Skin epidermis (tissue), 12 donors: ENCODE data around the gene PSMA2.
A peak's percentile ranks its signal among the peaks of the same experiment; 100 is the strongest.

Source experiments
- H3K27ac ChIP-seq, 21 experiments: fragments of 200-600 bp; sonication (generic) in 11 of 21; one replicate each; pipeline ENCODE4 v1.5.0; 2020; ENCODE audit warnings: mild to moderate bottlenecking in 3 of 21, inconsistent platforms in 2 of 21, moderate library complexity in 2 of 21
- H3K4me3 ChIP-seq, 7 experiments: fragments of 200-600 bp; sonication (generic) in 2 of 7; one replicate each; pipeline ENCODE4 v1.5.0; 2020; ENCODE audit warnings: inconsistent platforms in 2 of 7, mild to moderate bottlenecking in 2 of 7, moderate library complexity in 1 of 7

The PSMA2 gene

GRCh38 chr7:42945821-42946626 is 14.1 kb upstream of the PSMA2 start:
- H3K27ac ChIP-seq = no peak overlapping the region
- no peak overlapping the region for H3K4me3 ChIP-seq

- H3K4me3 ChIP-seq = no peak overlapping the region
- H3K27ac ChIP-seq = no peak overlapping the region
These were observed 9.2 kb upstream of the PSMA2 start for GRCh38 chr7:42940985-42941847.

GRCh38 chr7:42939457-42940240 is 7.7 kb upstream of the PSMA2 start:
- H3K27ac ChIP-seq = no peak overlapping the region
- no peak overlapping the region for H3K4me3 ChIP-seq

- no peak overlapping the region for H3K4me3 ChIP-seq
- H3K27ac ChIP-seq = no peak overlapping the region
These were observed 3.9 kb upstream of the PSMA2 start for GRCh38 chr7:42935861-42936260.

GRCh38 chr7:42934291-42934690 is 2.3 kb upstream of the PSMA2 start:
- no peak overlapping the region for H3K27ac ChIP-seq
- H3K4me3 ChIP-seq = no peak overlapping the region

GRCh38 chr7:42932811-42933591 is 1.0 kb upstream of the PSMA2 start:
- H3K4me3 ChIP-seq = peak overlapping the region; percentile 56 to 90 (median 73)
- peak overlapping the region; percentile 55 to 93 (median 83) for H3K27ac ChIP-seq

GRCh38 chr7:42931447-42931833 is 534 bp downstream of the PSMA2 start:
- Histone ChIP-seq H3K27ac (peak overlapping the region; percentile 54 to 93 (median 86)), H3K4me3 (peak overlapping the region; percentile 56 to 90 (median 73))

GRCh38 chr7:42930889-42931288 is 1.1 kb downstream of the PSMA2 start:
- peak overlapping the region in 15 of 21 experiments; percentile 75 to 93 (median 87) for H3K27ac ChIP-seq

GRCh38 chr7:42929449-42929848 is 2.5 kb downstream of the PSMA2 start:
- H3K4me3 ChIP-seq = no peak overlapping the region

More at GRCh38 chr7:42930889-42931288, 1.1 kb downstream of the PSMA2 start:
- H3K4me3 ChIP-seq = peak overlapping the region; percentile 56 to 90 (median 73)

GRCh38 chr7:42928754-42929153 is 3.2 kb downstream of the PSMA2 start:
- Histone ChIP-seq H3K4me3 (no peak overlapping the region), H3K27ac (no peak overlapping the region)

More at GRCh38 chr7:42929449-42929848, 2.5 kb downstream of the PSMA2 start:
- no peak overlapping the region for H3K27ac ChIP-seq

GRCh38 chr7:42926204-42926603 is 5.8 kb downstream of the PSMA2 start:
- no peak overlapping the region for H3K27ac ChIP-seq
- no peak overlapping the region for H3K4me3 ChIP-seq

- Histone ChIP-seq H3K27ac (no peak overlapping the region), H3K4me3 (no peak overlapping the region)
These were observed 6.3 kb downstream of the PSMA2 start for GRCh38 chr7:42925630-42926029.

- no peak overlapping the region for H3K4me3 ChIP-seq
These were observed 7.6 kb downstream of the PSMA2 start for GRCh38 chr7:42924223-42924838.

GRCh38 chr7:42922017-42922753 is 9.8 kb downstream of the PSMA2 start:
- Histone ChIP-seq H3K4me3 (no peak overlapping the region), H3K27ac (no peak overlapping the region)

More at GRCh38 chr7:42924223-42924838, 7.6 kb downstream of the PSMA2 start:
- H3K27ac ChIP-seq = no peak overlapping the region

GRCh38 chr7:42915356-42915755 is 16.6 kb downstream of the PSMA2 start:
- H3K4me3 ChIP-seq = no peak overlapping the region
- peak overlapping the region in 2 of 21 experiments; percentile 16 to 20 for H3K27ac ChIP-seq

- Histone ChIP-seq H3K27ac (peak overlapping the region in 4 of 21 experiments; percentile 5 to 37 (median 24)), H3K4me3 (no peak overlapping the region)
These were observed 17.4 kb downstream of the PSMA2 start for GRCh38 chr7:42914421-42915045.

- Histone ChIP-seq H3K27ac (no peak overlapping the region), H3K4me3 (no peak overlapping the region)
These were observed 18.0 kb downstream of the PSMA2 start for GRCh38 chr7:42914009-42914408.
